HUDEP-2 (cell line): ENCODE data around the gene PKP4.
"Not testable (repeated sequence)": the region's sequence is repeated elsewhere in the genome, so short reads cannot be mapped to it uniquely, and the experiment has no call there.

ENCODE experiments used
- DNase-seq, 76 experiments: peaks; one replicate each; lab custom pipeline; 2025; ENCODE audit not compliant: unreplicated experiment in 76 of 76; lab: John Stamatoyannopoulos, UW

The PKP4 gene

GRCh38 chr2:158464426-158465281 lies 7.9 kb downstream of the PKP4 start:
- peak in 5 of 76 experiments; percentile 10 to 41 (median 10) for DNase-seq

- no peak for DNase-seq
These were observed 10.5 kb downstream of the PKP4 start for GRCh38 chr2:158467248-158467647.

GRCh38 chr2:158472829-158473228 lies 16.1 kb downstream of the PKP4 start:
- not testable (repeated sequence) for DNase-seq

- DNase-seq = not testable (repeated sequence)
These were observed 16.5 kb downstream of the PKP4 start for GRCh38 chr2:158473300-158473699.

- DNase-seq = no peak
These were observed 17.1 kb downstream of the PKP4 start for GRCh38 chr2:158473719-158474392.

- not testable (repeated sequence) for DNase-seq
These were observed 17.8 kb downstream of the PKP4 start for GRCh38 chr2:158474526-158475011.

GRCh38 chr2:158477202-158477601 lies 20.4 kb downstream of the PKP4 start:
- no peak for DNase-seq

GRCh38 chr2:158478237-158478636 lies 21.5 kb downstream of the PKP4 start:
- DNase-seq = no peak

GRCh38 chr2:158478816-158479215 lies 22.1 kb downstream of the PKP4 start:
- DNase-seq = no peak

- no peak for DNase-seq
These were observed 24.4 kb downstream of the PKP4 start for GRCh38 chr2:158481116-158481515.

- DNase-seq = peak in 1 of 76 experiments; percentile 9
These were observed 25.8 kb downstream of the PKP4 start for GRCh38 chr2:158482594-158482993.

- no peak for DNase-seq
These were observed 28.3 kb downstream of the PKP4 start for GRCh38 chr2:158484892-158485556.

- DNase-seq = no peak
These were observed 29.6 kb downstream of the PKP4 start for GRCh38 chr2:158486150-158486969.

GRCh38 chr2:158486970-158487325 lies 30.2 kb downstream of the PKP4 start:
- peak in 1 of 76 experiments; percentile 16 for DNase-seq

GRCh38 chr2:158487419-158487818 lies 30.7 kb downstream of the PKP4 start:
- DNase-seq = no peak

GRCh38 chr2:158488442-158489216 lies 31.9 kb downstream of the PKP4 start:
- DNase-seq = no peak

- no peak for DNase-seq
These were observed 32.8 kb downstream of the PKP4 start for GRCh38 chr2:158489366-158490112.

GRCh38 chr2:158491072-158491471 lies 34.3 kb downstream of the PKP4 start:
- no peak for DNase-seq

GRCh38 chr2:158493458-158493857 lies 36.7 kb downstream of the PKP4 start:
- no peak for DNase-seq
